HG03457 (cell line): Measurements from ENCODE around the gene IPCEF1.
A peak's percentile ranks its signal among the peaks of the same experiment; 100 is the strongest.

Source experiments
- ATAC-seq: cut with Tn5 transposase; IDR thresholded peaks from one replicate; pipeline ENCODE4 v1.9.1; 2021; ENCODE audit warnings: moderate number of reproducible peaks; ENCODE audit not compliant: unreplicated experiment

The IPCEF1 gene

DNA sequence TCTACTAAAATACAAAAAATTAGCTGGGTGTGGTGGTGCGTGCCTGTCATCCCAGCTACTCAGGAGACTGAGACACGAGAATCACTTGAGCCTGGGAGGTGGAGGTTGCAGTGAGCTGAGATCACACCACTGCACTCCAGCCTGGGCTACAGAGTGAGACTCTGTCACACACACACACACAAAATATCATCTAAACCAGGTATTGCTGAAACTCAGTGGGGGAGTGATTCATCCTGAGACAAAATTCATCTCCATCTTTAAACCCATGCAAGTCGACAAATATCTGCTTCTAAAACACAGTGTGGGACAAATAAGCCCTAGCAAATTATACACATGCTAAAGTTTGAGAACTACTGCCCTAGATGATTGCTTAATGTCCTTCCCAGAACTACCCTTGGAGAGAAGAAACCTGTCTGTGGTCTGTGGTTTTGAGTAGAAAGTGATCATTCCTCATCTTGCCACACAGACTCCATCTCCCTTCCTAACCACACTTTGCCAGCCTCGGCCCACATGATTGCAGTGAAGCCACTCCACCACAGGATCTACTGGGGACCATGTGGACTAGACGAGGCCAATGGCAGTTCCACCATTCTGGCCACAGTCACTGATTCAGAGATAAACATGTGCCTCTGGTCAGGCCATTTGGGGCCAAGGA lies 187.3 kb downstream of the IPCEF1 start:
- no peak for ATAC-seq

DNA sequence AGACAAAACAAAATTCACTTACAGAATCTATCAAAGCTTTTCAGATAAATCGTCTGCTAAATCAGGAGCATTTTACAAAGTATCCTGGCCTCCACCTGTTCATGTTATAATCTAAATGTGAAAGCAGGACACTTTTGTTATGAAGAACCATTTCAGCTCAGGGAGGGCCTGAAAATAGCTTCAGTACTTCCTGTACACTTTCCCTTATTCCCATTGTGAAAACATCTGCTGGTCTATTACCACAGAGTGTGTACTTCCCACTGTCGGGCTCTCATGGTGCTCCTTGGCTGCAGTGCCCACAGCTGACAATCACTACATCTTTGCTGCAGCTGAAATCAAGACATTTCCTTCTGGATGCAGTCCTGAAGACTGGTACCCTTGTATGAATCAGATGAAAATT lies 189.5 kb downstream of the IPCEF1 start:
- no peak for ATAC-seq

DNA sequence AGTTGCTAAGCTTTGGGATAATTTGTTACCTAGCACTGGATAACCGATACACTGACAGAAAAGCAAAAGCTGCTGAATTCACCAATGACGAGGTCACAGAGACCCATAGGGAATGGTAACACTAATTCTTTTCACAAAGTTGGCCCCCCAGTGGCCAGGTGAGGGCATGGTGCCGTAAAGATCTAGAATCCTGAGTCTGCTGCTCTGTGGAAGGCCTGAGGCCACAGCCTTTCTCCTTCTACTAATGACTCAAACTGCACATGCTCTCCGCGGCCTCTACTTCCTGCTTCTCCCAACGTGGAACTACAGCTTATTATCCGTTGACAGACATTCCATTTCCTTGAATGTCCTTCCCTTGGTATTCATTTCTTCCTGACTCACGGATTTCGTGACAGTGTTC lies 190.5 kb downstream of the IPCEF1 start:
- ATAC-seq: no peak

DNA sequence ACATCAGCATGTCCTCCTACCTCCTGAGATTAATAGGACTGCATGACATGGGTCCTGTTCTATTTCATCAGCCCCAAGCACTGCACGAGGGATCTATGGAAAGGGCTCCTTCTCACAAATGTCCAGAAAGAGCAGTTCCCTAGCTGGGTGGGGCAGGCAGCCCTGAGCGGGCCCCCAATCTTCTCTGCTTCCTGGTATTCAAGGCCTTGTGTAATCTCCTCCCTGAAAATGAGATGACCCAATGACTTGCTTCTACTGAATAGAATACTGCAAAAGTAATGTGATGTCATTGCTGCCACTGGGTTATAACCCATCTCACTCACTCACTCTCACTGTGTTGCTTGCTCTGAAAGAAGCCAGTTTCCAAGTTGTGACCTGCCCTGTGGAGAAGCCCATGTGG lies 191.1 kb downstream of the IPCEF1 start:
- no peak for ATAC-seq

DNA sequence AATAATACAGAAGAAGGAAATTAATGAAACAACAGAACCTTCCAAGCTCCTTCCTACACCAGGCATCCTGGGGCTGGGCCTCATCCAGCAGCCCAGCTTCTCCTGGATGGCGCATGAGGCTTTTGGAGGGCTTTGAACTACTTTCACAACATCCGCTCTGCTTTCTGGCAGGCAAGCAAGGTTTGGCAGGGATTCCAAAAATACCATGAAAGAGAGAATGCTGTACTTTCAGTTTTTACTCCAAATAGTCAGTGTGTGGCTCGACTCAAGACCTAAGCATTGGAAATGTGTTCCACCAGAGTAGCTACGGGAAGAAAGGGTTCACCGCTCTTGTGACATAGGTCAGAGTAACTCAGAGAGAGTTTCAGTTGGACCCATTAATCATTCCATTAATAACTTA lies 192.2 kb downstream of the IPCEF1 start:
- ATAC-seq: no peak

DNA sequence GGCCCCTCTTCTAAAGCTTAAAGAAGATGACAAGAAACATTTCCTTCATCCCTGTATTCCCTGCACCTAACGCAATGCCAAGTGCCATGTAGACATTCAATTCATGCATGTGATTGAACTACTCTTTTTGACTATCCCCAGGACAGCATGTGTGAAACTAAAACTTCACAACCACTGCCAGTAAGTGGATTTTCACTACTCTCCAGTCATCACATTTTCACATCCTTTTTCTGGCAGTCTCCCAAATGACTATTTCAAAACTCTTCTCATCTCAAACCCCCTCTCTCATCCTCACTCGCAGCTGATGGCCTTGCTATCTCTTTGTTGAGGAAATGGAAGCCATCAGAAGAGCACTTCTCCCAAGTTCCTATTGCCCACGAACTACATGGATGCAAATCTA lies 194.9 kb downstream of the IPCEF1 start:
- ATAC-seq: peak; percentile 61

DNA sequence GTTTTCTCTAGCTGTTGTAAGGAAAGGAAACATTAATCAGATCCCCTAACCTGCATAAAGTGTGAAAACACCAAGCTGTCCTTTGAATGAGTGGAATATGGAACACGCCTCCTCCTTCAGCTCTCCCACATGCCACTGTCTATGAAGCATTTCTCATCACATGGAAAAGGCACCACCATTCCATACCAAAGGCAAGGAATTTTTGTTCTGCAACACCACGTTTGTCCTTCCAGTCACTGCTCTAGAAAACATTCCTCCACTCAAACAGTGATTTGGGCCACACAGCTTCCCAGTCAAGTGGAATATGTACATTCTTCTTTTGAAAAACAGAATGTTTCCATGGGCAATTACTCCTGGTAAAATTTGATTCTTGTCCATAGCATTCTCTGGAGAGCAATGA lies 197.5 kb downstream of the IPCEF1 start:
- no peak for ATAC-seq

DNA sequence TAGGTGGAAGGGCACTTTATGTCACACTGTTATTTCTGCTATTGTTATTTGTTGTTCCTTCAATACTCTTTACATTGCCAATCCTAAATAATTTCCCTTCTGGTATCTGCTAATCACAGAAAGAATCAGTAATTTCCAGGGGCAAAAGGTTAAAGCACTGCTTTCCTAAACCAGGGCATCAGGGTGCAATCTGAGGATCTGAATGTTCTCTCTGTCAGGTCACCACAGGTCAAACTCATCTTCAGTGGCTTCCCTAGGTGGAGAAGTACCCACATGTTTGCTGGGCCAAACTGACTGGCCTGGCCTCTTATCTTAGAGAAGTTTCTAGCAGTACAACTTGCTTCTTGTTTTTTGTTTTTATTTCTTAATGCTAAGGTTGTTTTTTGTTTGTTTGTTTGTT lies 198.9 kb downstream of the IPCEF1 start:
- no peak for ATAC-seq

DNA sequence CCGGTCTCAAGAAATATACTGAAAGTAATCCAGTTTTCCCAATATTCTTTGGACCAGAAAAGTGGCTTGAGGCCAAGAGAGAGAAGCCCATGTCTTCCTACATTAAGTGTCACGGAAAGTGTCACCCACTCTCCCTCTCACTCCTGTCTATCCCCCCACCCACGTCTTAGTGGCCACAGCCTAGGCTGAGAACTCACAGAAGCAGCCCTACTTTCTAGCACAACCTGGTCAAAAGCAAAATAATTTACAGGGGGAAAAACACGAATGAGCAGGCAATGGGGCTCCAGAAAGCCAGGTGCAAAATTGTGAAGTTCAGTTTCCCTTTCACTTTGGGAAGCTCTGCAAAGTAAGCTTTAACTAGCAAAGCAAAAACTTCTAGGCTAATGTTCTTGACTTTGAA lies 199.5 kb downstream of the IPCEF1 start:
- peak; percentile 35 for ATAC-seq

DNA sequence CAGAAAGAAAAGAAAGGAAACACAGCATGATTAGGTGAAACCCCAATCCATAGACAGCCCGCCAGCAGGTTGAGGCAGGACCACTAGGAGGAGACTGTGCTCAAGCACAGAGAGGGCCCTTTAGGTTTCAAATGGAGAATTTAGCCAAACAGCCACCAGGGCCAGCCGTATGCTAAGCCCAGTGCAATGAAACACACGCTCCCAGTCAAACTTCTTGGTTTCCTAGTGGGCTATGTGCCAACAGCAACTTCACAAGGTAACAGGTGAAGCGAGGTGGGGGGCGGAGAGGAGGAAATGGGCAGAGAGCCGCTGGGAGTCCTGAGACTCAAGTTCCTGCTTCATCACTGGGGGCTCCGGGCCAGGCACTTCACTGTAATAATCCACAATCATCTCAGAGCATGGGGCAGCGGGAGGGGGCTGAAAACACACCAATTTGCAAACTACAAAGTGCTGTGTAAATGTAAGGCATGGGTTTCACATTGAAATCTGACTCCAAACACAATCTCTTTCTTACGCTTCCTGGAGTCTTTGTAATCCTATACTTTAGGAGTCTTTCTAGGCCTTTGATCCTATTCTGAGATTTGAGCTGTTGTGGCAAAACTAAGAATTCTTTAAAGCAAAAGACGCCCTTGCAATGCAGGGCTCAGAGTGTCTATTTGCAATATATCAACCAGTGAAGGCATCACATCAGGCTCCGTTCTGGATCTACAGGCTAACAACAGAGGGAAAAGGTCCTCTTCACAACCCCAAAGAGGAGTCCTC lies 200.3 kb downstream of the IPCEF1 start:
- peak; percentile 62 for ATAC-seq

DNA sequence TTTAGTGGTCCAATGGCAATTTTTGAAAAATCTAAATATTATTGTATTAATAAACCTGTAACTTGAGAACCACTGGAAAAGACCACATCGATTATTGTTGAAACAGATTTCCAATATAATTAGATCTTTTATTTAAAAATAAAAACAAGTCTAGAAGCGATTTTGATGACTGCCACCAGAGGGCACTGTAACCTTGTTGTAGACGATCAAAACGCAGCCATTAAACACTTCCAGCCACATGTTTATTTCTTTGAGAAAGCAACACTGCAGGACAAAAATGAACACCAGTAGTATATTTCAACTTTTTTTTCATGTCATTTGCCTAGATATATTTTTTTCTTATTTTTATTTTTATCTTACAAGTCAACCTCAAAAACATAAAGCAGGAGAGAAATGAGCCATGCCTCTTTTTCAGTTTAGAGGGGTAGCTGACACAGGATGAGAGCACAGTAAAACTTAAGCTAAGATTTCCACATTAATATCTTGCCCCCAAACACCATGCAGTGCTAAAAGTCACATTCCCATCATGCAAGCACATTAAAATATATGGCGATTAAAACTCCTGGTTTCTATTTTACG lies 202.1 kb downstream of the IPCEF1 start:
- ATAC-seq: no peak

DNA sequence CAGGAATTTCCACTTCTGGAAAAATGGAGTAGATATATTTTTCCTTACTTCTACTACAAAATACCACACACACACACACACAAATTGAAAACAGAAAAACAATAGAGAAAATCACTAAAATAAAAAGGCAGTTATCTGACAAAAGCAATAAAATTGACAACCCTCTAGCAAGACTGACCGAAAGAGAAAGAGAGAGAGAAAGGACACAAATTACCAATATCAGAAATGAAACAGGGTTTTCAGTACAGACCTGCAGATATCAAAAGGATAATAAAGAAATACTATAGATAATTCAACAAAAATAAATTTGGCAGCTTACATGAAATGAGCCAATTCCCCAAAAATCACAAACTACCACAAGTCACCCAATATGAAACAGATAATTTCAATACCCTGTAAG lies 212.8 kb downstream of the IPCEF1 start:
- no peak for ATAC-seq

DNA sequence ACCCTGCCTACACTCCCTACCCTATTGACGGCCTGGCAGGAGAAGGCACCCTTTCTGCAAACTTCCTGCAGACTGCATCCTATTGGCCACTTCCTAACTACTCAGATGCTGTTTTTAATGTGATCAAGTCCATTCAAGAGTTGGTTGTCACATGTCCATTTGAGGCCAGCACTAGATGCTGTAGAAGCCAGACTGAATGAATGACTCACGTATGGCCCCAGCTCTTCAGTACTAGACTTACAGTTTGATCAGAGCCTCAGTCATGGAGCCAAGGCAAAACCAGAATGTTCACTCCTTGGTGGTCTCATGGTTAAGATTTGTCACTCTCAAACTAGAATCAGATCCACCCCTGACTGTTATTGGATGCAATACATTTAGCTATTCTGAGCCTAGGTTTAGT lies 215.9 kb downstream of the IPCEF1 start:
- ATAC-seq: no peak

DNA sequence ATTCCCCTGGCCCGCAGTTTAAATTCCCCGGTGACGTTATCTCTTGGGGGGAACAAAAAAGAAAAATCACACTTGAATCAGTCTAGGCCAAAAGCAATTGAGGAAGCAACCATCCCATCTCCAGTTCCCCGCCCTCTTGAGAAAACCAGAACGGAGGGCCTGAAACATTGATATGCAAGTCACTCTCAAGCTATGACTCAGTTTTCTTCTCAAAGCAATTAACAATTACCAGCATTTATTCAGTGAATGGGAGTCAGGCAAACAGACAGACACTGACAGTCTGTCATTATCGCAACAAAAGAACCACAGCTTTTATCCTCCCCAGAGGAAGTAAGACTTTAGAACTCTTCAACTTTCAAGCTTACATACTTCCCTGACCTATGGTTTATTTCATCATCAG lies 216.7 kb downstream of the IPCEF1 start:
- no peak for ATAC-seq

DNA sequence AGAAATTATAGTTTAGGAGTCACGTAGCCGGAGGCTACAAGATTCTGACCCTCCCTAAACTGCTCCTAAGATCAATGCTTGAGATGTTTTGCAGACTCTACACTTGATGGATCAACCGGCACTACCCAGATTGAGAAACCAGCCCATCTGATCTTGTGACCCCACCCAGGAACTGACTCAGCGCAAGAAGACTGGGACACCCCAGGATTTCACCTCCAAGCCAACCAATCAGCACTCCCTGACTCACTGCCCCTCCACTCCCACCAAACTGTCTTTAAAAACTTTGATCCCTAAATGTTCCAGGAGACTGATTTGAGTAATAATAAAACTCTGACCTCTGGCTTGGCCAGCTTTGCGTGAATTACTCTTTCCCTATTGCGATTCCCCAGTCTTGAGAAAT lies 217.8 kb downstream of the IPCEF1 start:
- no peak for ATAC-seq

DNA sequence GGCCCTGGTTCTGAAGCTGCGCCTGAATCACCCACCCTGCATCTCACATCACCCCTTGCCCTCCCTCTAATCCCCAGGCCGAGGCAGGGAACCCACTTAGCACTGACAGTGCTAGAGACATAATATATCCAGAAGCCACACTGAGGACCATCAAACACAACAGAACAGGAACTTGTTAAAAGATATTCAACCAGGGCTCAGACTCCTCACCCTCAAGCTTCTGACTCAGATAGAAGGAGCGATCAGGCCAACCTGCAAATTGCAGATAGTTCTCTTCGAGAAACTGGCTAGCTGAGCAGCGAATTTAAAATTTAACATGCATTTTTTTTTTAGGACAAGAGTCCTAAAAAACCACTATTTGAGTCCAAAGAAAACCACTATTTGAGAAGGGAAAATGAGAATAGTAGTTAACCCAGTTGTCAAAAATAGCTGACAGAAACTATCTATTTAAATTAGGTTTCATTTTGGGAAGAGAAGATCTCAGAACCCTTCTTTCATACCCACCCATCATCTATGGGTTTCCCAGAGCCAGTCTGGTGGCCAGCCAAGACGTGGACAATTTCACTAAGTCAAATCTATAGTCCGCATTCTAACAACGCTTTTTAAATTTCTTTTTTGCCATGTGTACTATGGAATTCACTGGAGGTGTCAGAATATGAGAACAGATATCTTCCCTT lies 222.0 kb downstream of the IPCEF1 start:
- ATAC-seq: no peak

DNA sequence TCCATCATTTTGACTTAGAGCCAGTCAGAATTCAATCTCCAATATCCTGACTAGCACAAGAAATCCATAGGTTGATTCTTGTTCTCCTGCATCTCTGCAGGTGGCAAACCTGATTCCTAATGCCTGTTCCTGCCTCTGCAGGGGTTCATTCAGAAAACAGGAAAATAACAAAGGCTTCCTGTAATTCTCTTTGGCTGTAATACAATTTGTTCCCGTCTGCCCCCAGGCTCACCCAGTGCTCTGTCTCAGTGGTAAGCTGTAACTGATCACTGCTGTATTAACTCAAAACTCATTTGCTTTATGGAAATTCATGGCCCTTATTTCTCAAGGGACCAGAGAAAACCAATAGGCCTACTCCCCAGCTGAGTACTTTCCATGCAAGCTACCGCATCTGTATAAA lies 228.9 kb downstream of the IPCEF1 start:
- ATAC-seq: no peak

DNA sequence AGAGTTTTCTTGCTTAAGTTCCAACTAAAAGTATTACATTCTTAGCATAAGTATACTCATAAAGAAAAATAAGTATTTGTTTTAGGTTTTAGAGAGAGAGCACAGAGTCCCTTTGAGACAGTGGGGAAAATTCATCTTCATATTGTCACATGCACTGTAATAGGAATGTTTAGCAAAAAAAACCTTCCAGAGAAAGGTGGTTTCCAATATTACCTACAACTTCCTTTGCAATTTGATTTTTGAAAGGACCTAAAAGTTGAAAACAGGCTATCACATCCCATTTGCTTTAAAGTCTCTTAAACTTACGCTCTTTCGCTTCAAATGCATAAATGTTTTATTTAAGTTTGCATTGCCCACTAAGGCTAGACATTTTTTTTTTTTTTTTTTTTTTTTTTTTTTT lies 231.2 kb downstream of the IPCEF1 start:
- ATAC-seq: no peak

DNA sequence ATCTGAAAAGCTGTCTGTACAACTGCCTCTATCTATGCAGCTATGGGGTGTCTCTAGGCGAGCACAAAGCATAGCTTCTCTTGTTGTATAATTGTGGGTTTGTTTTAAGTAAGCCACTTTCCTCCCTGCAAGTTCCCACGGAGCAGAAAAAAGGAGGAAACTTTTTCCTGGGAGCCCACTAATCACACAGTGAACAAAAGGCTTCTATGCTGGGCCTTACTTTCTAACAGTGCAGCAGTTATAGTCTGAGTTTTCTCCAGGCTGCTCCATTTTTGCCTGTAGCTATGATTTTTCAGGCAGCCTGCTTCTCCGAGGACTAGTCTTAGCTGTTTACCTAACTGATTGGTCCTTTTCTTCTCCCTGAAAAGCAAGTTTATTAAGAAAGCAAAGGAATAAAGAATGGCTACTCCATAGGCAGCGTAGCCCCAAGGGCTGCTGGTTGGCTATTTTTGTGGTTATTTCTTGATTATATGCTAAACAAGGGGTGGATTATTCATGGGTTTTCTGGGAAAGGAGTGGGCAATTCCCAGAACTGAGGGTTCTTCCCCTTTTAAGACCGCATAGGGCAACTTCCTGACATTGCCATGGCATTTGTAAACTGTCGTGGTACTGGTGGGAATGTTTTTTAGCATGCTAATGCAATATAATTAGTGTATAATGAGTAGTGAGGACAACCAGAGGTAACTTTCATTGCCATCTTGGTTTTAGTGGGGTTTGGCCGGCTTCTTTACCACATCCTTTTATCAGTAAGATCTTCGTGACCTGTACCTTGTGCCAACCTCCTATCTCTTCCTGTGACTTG lies 233.2 kb downstream of the IPCEF1 start:
- ATAC-seq: no peak

DNA sequence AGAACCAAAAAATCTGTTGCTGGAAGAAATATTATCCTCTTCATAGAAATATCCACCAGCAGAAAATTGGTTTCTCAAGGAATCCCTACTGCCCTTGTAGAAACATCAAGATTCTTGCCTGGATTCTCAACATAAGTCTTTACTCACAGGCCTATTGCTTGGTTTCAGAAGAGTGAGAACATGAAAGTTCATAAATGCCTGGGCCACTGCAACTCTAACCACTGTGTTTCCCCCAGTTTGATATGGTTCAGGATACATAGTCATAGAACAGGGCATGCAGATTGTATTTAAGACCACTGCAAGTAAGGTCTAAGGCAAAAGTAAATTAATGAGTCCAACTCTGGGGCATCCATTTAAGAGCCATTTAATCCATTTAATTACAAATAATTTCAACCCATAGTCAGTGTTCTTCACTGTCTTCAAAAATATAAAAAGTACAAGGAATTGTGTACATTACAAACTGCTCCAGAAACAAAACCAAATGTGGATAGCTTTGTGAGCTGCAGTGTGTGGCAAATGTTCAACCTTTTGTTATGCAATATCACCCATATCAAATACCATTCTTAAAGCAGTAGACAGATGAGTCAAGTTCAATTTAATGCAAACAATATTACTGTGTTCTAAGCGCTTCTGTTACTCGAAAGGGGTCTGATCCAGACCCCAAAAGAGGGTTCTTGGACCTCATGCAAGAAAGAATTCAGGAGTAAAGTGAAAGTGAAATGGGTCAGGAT lies 234.2 kb downstream of the IPCEF1 start:
- ATAC-seq: no peak
